Stimulated activated CD8-positive, alpha-beta memory T cell treated with anti-CD3 and anti-CD28 coated beads, Interleukin-12 subunit alpha, Interleukin-12 subunit beta, amount 100 ng/mL, for 4 hours (primary cell): ENCODE data around the gene USP32.

Experiments used
- DNase-seq: peaks from one replicate; pipeline ENCODE4 v3.0.0-alpha.2; 2020; ENCODE audit warnings: low read depth

The USP32 gene

GRCh38 chr17:60129164-60129563, 262.8 kb downstream of the USP32 start:
- DNase-seq = no peak
